ENCODE results near the gene ICE2. TPM values are rescaled to one million over a fixed set of nuclear protein-coding genes. Genes with fewer than 3 reads are reported as not detected.

Gene ICE2
- total RNA-seq, 1 donor from 2014 or later: 22.9 TPM

GRCh38 chr15:60375306-60375705 is 103.6 kb downstream of the ICE2 start:
- intact Hi-C loops (cut with micrococcal nuclease): no loop called here
- H3K27me3 ChIP-seq (ENCODE audit: low read depth): no peaks in the 10 kb centered on the region
- H3K4me1 ChIP-seq: peaks cover 98% of the 10 kb centered on the region
- no peaks in the 10 kb centered on the region for H3K9me3 ChIP-seq (replicated peaks)
- peaks cover 43% of the 10 kb centered on the region for H3K36me3 ChIP-seq
- TF ChIP-seq CTCF (IDR thresholded peaks at IDR 0.05; ENCODE audit: borderline replicate concordance): no peak
- peak overlapping the region; percentile 33 for H3K4me3 ChIP-seq
- H3K27ac ChIP-seq (replicated peaks): peak overlapping the region; percentile 86
- no peak for DNase-seq

- intact Hi-C loops (cut with micrococcal nuclease): no loop called here
Measured at GRCh38 chr15:60374628-60375081, 104.3 kb downstream of the ICE2 start.

GRCh38 chr15:60374209-60374608 is 104.7 kb downstream of the ICE2 start:
- Histone ChIP-seq H3K4me1 (peaks cover 98% of the 10 kb centered on the region), H3K27me3 (ENCODE audit: low read depth) (no peaks in the 10 kb centered on the region), H3K36me3 (peaks cover 34% of the 10 kb centered on the region), H3K9me3 (replicated peaks) (no peaks in the 10 kb centered on the region), H3K4me3 (peak overlapping the region; percentile 33), H3K27ac (replicated peaks) (peak overlapping the region; percentile 86)
- TF ChIP-seq CTCF (IDR thresholded peaks at IDR 0.05; ENCODE audit: borderline replicate concordance): no peak
- no peak for DNase-seq
- intact Hi-C loops (cut with micrococcal nuclease): no loop called here

More at GRCh38 chr15:60374628-60375081, 104.3 kb downstream of the ICE2 start:
- Histone ChIP-seq H3K4me1 (peaks cover 98% of the 10 kb centered on the region), H3K27me3 (ENCODE audit: low read depth) (no peaks in the 10 kb centered on the region), H3K9me3 (replicated peaks) (no peaks in the 10 kb centered on the region), H3K4me3 (peak overlapping the region; percentile 33), H3K27ac (replicated peaks) (peak overlapping the region; percentile 86), H3K36me3 (peaks cover 39% of the 10 kb centered on the region)
- no peak for TF ChIP-seq CTCF (IDR thresholded peaks at IDR 0.05; ENCODE audit: borderline replicate concordance)
- no peak for DNase-seq

GRCh38 chr15:60373745-60374144 is 105.2 kb downstream of the ICE2 start:
- DNase-seq: no peak
- intact Hi-C loops (cut with micrococcal nuclease): no loop called here
- peaks cover 30% of the 10 kb centered on the region for H3K36me3 ChIP-seq

GRCh38 chr15:60373327-60373726 is 105.6 kb downstream of the ICE2 start:
- peaks cover 27% of the 10 kb centered on the region for H3K36me3 ChIP-seq
- intact Hi-C loops (cut with micrococcal nuclease): no loop called here
- peaks cover 99% of the 10 kb centered on the region for H3K4me1 ChIP-seq
- H3K27ac ChIP-seq (replicated peaks): peak overlapping the region; percentile 86
- no peaks in the 10 kb centered on the region for H3K27me3 ChIP-seq (ENCODE audit: low read depth)
- H3K4me3 ChIP-seq: no peak overlapping the region
- TF ChIP-seq CTCF (IDR thresholded peaks at IDR 0.05; ENCODE audit: borderline replicate concordance): no peak
- no peak for DNase-seq
- no peaks in the 10 kb centered on the region for H3K9me3 ChIP-seq (replicated peaks)

More at GRCh38 chr15:60373745-60374144, 105.2 kb downstream of the ICE2 start:
- H3K27me3 ChIP-seq (ENCODE audit: low read depth): no peaks in the 10 kb centered on the region
- no peaks in the 10 kb centered on the region for H3K9me3 ChIP-seq (replicated peaks)
- H3K27ac ChIP-seq (replicated peaks): peak overlapping the region; percentile 86
- TF ChIP-seq CTCF (IDR thresholded peaks at IDR 0.05; ENCODE audit: borderline replicate concordance): no peak
- peaks cover 98% of the 10 kb centered on the region for H3K4me1 ChIP-seq
- no peak overlapping the region for H3K4me3 ChIP-seq
